ENCODE data around the gene CDH11.

DNA sequence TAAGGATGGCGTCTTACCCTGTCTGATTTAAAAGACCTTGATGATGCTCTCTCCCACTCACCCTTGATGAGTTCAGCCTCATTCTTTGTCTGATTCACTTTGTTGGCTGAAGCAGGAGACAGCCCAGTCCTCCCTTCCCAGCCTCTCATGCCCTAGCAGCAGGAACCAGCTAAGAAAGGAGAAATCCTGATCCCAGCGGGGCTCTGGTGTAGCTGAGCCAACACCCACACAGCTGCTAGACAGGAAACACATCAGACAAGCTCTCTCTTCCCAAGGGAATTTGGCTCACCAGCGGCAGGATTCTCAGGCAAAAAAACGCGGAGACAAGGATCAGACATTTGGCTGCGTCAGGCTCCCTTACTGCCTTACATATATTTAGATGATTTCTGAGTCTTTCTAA, 211.5 kb downstream of the CDH11 start:
- TF ChIP-seq CTCF (IDR thresholded peaks at IDR 0.05; ENCODE audit: poor library complexity, severe bottlenecking) (no peak), TAF1 (IDR thresholded peaks at IDR 0.05; ENCODE audit: low read depth) (no peak), POLR2AphosphoS5 (IDR thresholded peaks at IDR 0.05) (no peak), EP300 (conservative IDR thresholded peaks at IDR 0.05; ENCODE audit: poor library complexity, severe bottlenecking) (no peak)
